Lung (tissue), 12 donors: Measurements from ENCODE around the gene KIFC3. TPM values are rescaled to one million over a fixed set of nuclear protein-coding genes. Genes with fewer than 3 reads are reported as not detected.
A peak's percentile ranks its signal among the peaks of the same experiment; 100 is the strongest.
"Not testable (repeated sequence)": the region's sequence is repeated elsewhere in the genome, so short reads cannot be mapped to it uniquely, and the experiment has no call there.

ENCODE experiments used
- ATAC-seq: fragments of 200-7000 bp; cut with Tn5 transposase; one replicate; pipeline ENCODE4 v1.9.1; 2020; ENCODE audit warnings: moderate number of reproducible peaks; ENCODE audit not compliant: insufficient read depth, low FRiP score
- DNase-seq, 3 donors: peaks; one replicate each; pipeline ENCODE4 v3.0.0-alpha.2; 2013 to 2017
- H3K27ac ChIP-seq, 2 donors: one replicate each; pipeline ENCODE4 v1.5.1; 2013; ENCODE audit warnings: mild to moderate bottlenecking in 2 of 2, moderate library complexity in 2 of 2, control low read depth in 1 of 2, inconsistent platforms in 1 of 2, low read depth in 1 of 2, low read length in 1 of 2
- H3K27me3 ChIP-seq, 3 donors: one replicate each; pipeline ENCODE4 v1.5.1; 2013; ENCODE audit warnings: low read length in 2 of 3; ENCODE audit not compliant: control insufficient read depth in 3 of 3, insufficient read depth in 3 of 3
- H3K36me3 ChIP-seq, 4 donors: one replicate each; pipeline ENCODE4 v1.5.1; 2013; ENCODE audit warnings: low read length in 4 of 4, mild to moderate bottlenecking in 1 of 4, moderate library complexity in 1 of 4; ENCODE audit not compliant: control insufficient read depth in 4 of 4, insufficient read depth in 4 of 4
- H3K4me1 ChIP-seq, 5 donors: one replicate each; pipeline ENCODE4 v1.5.1; 2013; ENCODE audit warnings: low read length in 5 of 5, mild to moderate bottlenecking in 2 of 5, moderate library complexity in 1 of 5; ENCODE audit not compliant: control insufficient read depth in 5 of 5, insufficient read depth in 5 of 5
- H3K4me3 ChIP-seq: one replicate; pipeline ENCODE4 v1.5.1; 2013; ENCODE audit warnings: mild to moderate bottlenecking, control low read depth, moderate library complexity
- H3K9ac ChIP-seq, 2 donors: one replicate each; pipeline ENCODE4 v1.5.1; 2013; ENCODE audit warnings: low read length in 2 of 2, control low read depth in 1 of 2; ENCODE audit not compliant: insufficient read depth in 1 of 2
- H3K9me3 ChIP-seq, 4 donors: one replicate each; pipeline ENCODE4 v1.5.1; 2013; ENCODE audit warnings: low read length in 3 of 4, mild to moderate bottlenecking in 1 of 4, moderate library complexity in 1 of 4; ENCODE audit not compliant: control insufficient read depth in 4 of 4, insufficient read depth in 3 of 4
- WGBS, 2 donors: extraction: QIAGEN DNeasy Blood & Tissue Kit; methylation state at CpG; one replicate each; pipeline ENCODE4 v1.1.7; 2013; 5-methylcytosine and 5-hydroxymethylcytosine counted together
- polyA plus RNA-seq, 2 donors: library from polyadenylated mRNA; stranded (reverse); fragments of 200-250 nt; gene quantifications; one replicate each; pipeline ENCODE4 v1.2.1, GENCODE V29; 2013
- total RNA-seq, 2 donors: library from RNA; depleted of rRNA in 1 of 2; stranded (reverse); fragments of >200 nt in 1 of 2; gene quantifications; one replicate each; pipeline ENCODE4 v1.2.1, GENCODE V29; 2014 to 2021
- TF ChIP-seq, protein P1 (sequence below): IDR thresholded peaks from 2 replicates; pipeline ENCODE4 v1.5.1; 2012; ENCODE audit warnings: mild to moderate bottlenecking; ENCODE audit errors: control extremely low read depth, extremely low read depth
- donor health status: control.
- donor health status: control.
- donor health status: Bipolar disorder and iron deficiency.
- donor health status: healthy.
- donor health status: DM: yes; HTN: yes; CAD: no.

Gene KIFC3
- total and polyA plus RNA-seq, 4 donors: 65.9 to 137 (median 89.5) TPM

DNA sequence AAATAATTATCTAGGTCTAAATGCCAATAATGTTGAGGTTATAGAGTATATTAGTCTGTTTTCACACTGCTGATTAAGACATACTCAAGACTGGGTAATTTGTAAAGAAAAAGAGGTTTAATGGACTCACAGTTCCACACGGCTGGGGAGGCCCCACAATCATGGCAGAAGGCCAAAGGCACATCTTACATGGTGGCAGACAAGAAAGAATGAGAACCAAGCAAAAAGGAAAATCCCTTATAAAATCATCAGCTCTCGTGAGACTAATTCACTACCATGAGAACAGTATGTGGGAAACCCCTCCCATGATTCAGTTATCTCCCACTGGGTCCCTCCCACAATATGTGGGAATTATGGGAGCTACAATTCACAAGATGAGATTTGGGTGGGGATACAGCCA, 69.6 kb downstream of the KIFC3 start:
- DNase-seq: no peak
- Histone ChIP-seq H3K27me3 (no peaks in the 10 kb centered on the region), H3K27ac (no peak overlapping the region), H3K4me1 (peaks cover 0 to 20% (median 9%) of the 10 kb centered on the region in 5 donors), H3K4me3 (no peak overlapping the region), H3K9ac (no peak overlapping the region), H3K36me3 (no peaks in the 10 kb centered on the region), H3K9me3 (no peaks in the 10 kb centered on the region)
- WGBS, 2 donors: 76 to 81% methylated on average over 2 of the region's 2 CpGs
- no peak for ATAC-seq
- TF ChIP-seq, protein P1, sequence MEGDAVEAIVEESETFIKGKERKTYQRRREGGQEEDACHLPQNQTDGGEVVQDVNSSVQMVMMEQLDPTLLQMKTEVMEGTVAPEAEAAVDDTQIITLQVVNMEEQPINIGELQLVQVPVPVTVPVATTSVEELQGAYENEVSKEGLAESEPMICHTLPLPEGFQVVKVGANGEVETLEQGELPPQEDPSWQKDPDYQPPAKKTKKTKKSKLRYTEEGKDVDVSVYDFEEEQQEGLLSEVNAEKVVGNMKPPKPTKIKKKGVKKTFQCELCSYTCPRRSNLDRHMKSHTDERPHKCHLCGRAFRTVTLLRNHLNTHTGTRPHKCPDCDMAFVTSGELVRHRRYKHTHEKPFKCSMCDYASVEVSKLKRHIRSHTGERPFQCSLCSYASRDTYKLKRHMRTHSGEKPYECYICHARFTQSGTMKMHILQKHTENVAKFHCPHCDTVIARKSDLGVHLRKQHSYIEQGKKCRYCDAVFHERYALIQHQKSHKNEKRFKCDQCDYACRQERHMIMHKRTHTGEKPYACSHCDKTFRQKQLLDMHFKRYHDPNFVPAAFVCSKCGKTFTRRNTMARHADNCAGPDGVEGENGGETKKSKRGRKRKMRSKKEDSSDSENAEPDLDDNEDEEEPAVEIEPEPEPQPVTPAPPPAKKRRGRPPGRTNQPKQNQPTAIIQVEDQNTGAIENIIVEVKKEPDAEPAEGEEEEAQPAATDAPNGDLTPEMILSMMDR: no peak

- TF ChIP-seq, protein P1: no peak
- Histone ChIP-seq H3K27ac (no peak overlapping the region), H3K27me3 (no peaks in the 10 kb centered on the region), H3K9ac (no peak overlapping the region), H3K36me3 (no peaks in the 10 kb centered on the region), H3K4me3 (no peak overlapping the region), H3K4me1 (peaks cover 0 to 16% (median 5%) of the 10 kb centered on the region in 5 donors), H3K9me3 (no peaks in the 10 kb centered on the region)
- ATAC-seq (no peak), DNase-seq (no peak)
- WGBS, 2 donors: 30 to 40% methylated on average over 2 of the region's 2 CpGs
Observed at GRCh38 chr16:57732037-57732436, 70.3 kb downstream of the KIFC3 start.

DNA sequence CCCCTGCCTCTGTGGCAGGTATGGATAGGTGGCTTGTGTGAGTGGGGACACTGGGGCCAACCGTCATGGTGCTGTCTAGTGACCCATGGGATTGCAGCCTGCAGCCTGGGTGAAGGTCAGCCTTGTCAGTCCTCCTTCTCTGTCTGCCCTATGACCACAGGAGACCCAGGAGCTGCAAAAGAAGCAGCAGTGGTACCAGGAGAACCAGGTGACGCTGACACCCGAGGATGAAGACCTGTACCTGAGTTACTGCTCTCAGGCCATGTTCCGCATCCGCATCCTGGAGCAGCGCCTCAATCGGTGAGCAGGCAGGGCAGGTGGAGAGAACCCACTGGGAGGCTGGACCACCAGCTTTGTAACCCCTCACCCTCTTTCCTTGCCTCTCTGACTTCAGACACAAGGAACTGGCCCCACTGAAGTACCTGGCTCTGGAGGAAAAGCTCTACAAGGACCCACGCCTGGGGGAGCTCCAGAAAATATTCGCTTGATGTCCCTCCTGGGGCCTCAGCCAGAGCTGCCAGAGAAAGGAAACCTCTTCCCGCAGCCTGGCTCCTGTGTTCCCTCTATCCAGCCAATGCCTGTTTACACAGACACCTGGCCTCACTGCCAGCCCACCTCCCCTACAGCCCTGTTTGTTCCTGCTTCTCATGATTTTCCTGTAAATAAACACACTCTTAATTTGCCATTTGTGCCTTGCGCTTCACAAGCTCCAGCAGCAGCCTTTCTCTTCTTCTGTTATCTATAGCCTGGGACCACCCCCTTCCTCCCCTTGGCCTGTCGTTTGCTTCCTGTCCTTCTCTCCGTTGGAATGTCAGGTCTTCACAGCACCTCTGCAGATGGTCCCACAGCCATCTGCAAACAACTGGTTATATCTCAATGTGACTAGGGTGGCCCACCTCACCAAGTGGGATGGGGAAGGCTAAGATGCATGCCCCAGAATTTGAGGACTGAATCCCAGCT, 71.2 kb downstream of the KIFC3 start:
- no peak overlapping the region for H3K4me3 ChIP-seq
- H3K27ac ChIP-seq: no peak overlapping the region
- H3K36me3 ChIP-seq: no peaks in the 10 kb centered on the region
- ATAC-seq (no peak), DNase-seq (peak in 1 of 3 donors; percentile 8)
- TF ChIP-seq, protein P1: no peak
- H3K9me3 ChIP-seq: no peaks in the 10 kb centered on the region
- H3K27me3 ChIP-seq: no peaks in the 10 kb centered on the region
- no peak overlapping the region for H3K9ac ChIP-seq
- 70 to 79% methylated on average over 13 of the region's 13 CpGs for WGBS, 2 donors
- peaks cover 0 to 6% (median 0%) of the 10 kb centered on the region in 5 donors for H3K4me1 ChIP-seq

- not testable (repeated sequence) for ATAC-seq, H3K36me3 ChIP-seq
- 95 to 96% methylated on average over 6 of the region's 6 CpGs for WGBS, 2 donors
Observed at GRCh38 chr16:57729852-57730251, 72.4 kb downstream of the KIFC3 start.

More at GRCh38 chr16:57729852-57730251, 72.4 kb downstream of the KIFC3 start:
- H3K27me3 ChIP-seq, H3K9ac ChIP-seq, H3K9me3 ChIP-seq, H3K27ac ChIP-seq, DNase-seq, H3K4me3 ChIP-seq, H3K4me1 ChIP-seq: not testable (repeated sequence)
